Liver (tissue), 9 donors: Measurements from ENCODE around the gene SPATA31D4. TPM values are rescaled to one million over a fixed set of nuclear protein-coding genes. Genes with fewer than 3 reads are reported as not detected.

Source experiments
- DNase-seq: peaks from one replicate; pipeline ENCODE4 v3.0.0-alpha.2; 2017; ENCODE audit warnings: low spot score
- H3K27ac ChIP-seq, 2 donors: one replicate each; pipeline ENCODE4 v1.7.0; 2013; ENCODE audit warnings: inconsistent platforms in 2 of 2, low read length in 2 of 2, control low read depth in 1 of 2, low read depth in 1 of 2, mild to moderate bottlenecking in 1 of 2
- H3K27me3 ChIP-seq, 4 donors: one replicate each; pipeline versions ENCODE4 v1.6.1 to v1.7.0; 2013; ENCODE audit warnings: low read length in 3 of 4, inconsistent platforms in 1 of 4, mild to moderate bottlenecking in 1 of 4, moderate library complexity in 1 of 4; ENCODE audit not compliant: control insufficient read depth in 4 of 4, insufficient read depth in 4 of 4
- H3K36me3 ChIP-seq, 4 donors: one replicate each; pipeline versions ENCODE4 v1.6.1 to v1.7.0; 2013; ENCODE audit warnings: low read length in 3 of 4, mild to moderate bottlenecking in 3 of 4, low read depth in 1 of 4, moderate library complexity in 1 of 4; ENCODE audit not compliant: control insufficient read depth in 4 of 4, insufficient read depth in 3 of 4
- H3K4me1 ChIP-seq, 4 donors: one replicate each; pipeline versions ENCODE4 v1.6.1 to v1.7.0; 2013; ENCODE audit warnings: low read length in 3 of 4, mild to moderate bottlenecking in 3 of 4, moderate library complexity in 1 of 4; ENCODE audit not compliant: control insufficient read depth in 4 of 4, insufficient read depth in 4 of 4
- H3K4me3 ChIP-seq, 3 donors: one replicate each; pipeline versions ENCODE4 v1.6.1 to v1.7.0; 2013; ENCODE audit warnings: low read length in 3 of 3, control low read depth in 1 of 3, low read depth in 1 of 3, mild to moderate bottlenecking in 1 of 3
- H3K9ac ChIP-seq, 2 donors: one replicate each; pipeline ENCODE4 v1.7.0; 2013; ENCODE audit warnings: low read length in 2 of 2, mild to moderate bottlenecking in 2 of 2, moderate library complexity in 2 of 2, control low read depth in 1 of 2, low read depth in 1 of 2
- H3K9me3 ChIP-seq, 4 donors: one replicate each; pipeline versions ENCODE4 v1.6.1 to v1.7.0; 2013; ENCODE audit warnings: low read length in 3 of 4; ENCODE audit not compliant: control insufficient read depth in 4 of 4
- EGR1 ChIP-seq, 2 donors: IDR thresholded peaks; 2 replicates each; pipeline ENCODE4 v1.6.1; 2016 to 2018; ENCODE audit warnings: antibody characterized with exemption in 2 of 2, low read depth in 2 of 2
- FOXA1 ChIP-seq: IDR thresholded peaks from 2 replicates; pipeline ENCODE4 v1.6.1; 2016; ENCODE audit warnings: antibody characterized with exemption
- GABPA ChIP-seq, 2 donors: IDR thresholded peaks in 1 of 2; conservative IDR thresholded peaks in 1 of 2; 2 replicates each; pipeline ENCODE4 v1.6.1; 2016; ENCODE audit warnings: antibody characterized with exemption in 2 of 2, mild to moderate bottlenecking in 1 of 2, moderate library complexity in 1 of 2
- HNF4G ChIP-seq: IDR thresholded peaks from 2 replicates; pipeline ENCODE4 v1.6.1; 2016; ENCODE audit warnings: antibody characterized with exemption
- JUND ChIP-seq, 2 donors: IDR thresholded peaks; 2 replicates each; pipeline ENCODE4 v1.6.1; 2016; ENCODE audit warnings: antibody characterized with exemption in 2 of 2
- RAD21 ChIP-seq, 2 donors: IDR thresholded peaks; 2 replicates each; pipeline ENCODE4 v1.6.1; 2016; ENCODE audit warnings: antibody characterized with exemption in 2 of 2, mild to moderate bottlenecking in 2 of 2
- RXRA ChIP-seq, 2 donors: IDR thresholded peaks; 2 replicates each; pipeline ENCODE4 v1.6.1; 2017 to 2018; ENCODE audit warnings: antibody characterized with exemption in 2 of 2, mild to moderate bottlenecking in 1 of 2
- SP1 ChIP-seq: IDR thresholded peaks from 2 replicates; pipeline ENCODE4 v1.6.1; 2018; ENCODE audit warnings: antibody characterized with exemption, mild to moderate bottlenecking
- TAF1 ChIP-seq: conservative IDR thresholded peaks from 2 replicates; pipeline ENCODE4 v1.6.1; 2016; ENCODE audit warnings: antibody characterized with exemption, mild to moderate bottlenecking
- YY1 ChIP-seq: IDR thresholded peaks from 2 replicates; pipeline ENCODE4 v1.6.1; 2016; ENCODE audit warnings: antibody characterized with exemption, mild to moderate bottlenecking
- WGBS: extraction: QIAGEN DNeasy Blood & Tissue Kit; methylation state at CpG from one replicate; pipeline ENCODE4 v1.1.7; 2013; 5-methylcytosine and 5-hydroxymethylcytosine counted together
- polyA plus RNA-seq, 2 donors: library from polyadenylated mRNA; stranded (reverse) in 1 of 2; unstranded in 1 of 2; fragments of 200-250 nt in 1 of 2; fragments of >200 nt in 1 of 2; fragmentation: Nextera tagmentation in 1 of 2; extraction: Ambion mirVana in 1 of 2; gene quantifications; one replicate each; pipeline versions ENCODE4 v1.2.1 to v1.2.3, GENCODE V29; 2013 to 2015
- total RNA-seq, 2 donors: library from RNA; depleted of rRNA; stranded (reverse); fragments of >200 nt; gene quantifications; one replicate each; pipeline ENCODE4 v1.2.3, GENCODE V29; 2014
- TF ChIP-seq, protein P1 (sequence below): IDR thresholded peaks from 2 replicates; pipeline ENCODE4 v1.6.1; 2016; ENCODE audit warnings: antibody characterized with exemption
- TF ChIP-seq, protein P2 (sequence below): fragments of 150-350 bp; IDR thresholded peaks from 2 replicates; pipeline ENCODE4 v1.5.1; 2017; ENCODE audit warnings: improper control_type of control experiment, low read depth, low read length; ENCODE audit not compliant: missing input control
- TF ChIP-seq, protein P3 (sequence below): IDR thresholded peaks from 2 replicates; pipeline ENCODE4 v1.6.1; 2016; ENCODE audit warnings: antibody characterized with exemption
- donor health status: healthy.
- donor health status: healthy.
- donor health status: healthy.
- donor health status: healthy.
- donor health status: healthy.

SPATA31D4 gene
- total and polyA plus RNA-seq, 4 donors = not detected

DNA sequence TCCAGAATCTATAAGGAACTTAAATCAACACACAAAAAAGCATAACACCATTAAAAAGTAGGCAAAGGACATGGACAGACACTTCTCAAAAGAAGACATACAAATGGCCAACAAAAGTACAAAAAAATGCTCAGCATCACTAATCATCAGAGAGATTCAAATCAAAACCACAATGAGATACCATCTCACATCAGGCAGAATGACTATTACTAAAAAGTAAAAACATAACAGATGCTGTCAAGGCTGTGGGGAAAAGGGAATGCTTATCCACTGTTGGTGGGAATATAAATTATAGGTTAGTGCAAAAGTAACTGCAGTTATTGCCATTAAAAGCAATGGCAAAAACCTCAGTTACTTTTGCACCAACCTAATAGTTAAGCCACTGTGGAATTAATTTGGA, 32.2 kb upstream of the SPATA31D4 start (continued):
- TF ChIP-seq, protein P1, sequence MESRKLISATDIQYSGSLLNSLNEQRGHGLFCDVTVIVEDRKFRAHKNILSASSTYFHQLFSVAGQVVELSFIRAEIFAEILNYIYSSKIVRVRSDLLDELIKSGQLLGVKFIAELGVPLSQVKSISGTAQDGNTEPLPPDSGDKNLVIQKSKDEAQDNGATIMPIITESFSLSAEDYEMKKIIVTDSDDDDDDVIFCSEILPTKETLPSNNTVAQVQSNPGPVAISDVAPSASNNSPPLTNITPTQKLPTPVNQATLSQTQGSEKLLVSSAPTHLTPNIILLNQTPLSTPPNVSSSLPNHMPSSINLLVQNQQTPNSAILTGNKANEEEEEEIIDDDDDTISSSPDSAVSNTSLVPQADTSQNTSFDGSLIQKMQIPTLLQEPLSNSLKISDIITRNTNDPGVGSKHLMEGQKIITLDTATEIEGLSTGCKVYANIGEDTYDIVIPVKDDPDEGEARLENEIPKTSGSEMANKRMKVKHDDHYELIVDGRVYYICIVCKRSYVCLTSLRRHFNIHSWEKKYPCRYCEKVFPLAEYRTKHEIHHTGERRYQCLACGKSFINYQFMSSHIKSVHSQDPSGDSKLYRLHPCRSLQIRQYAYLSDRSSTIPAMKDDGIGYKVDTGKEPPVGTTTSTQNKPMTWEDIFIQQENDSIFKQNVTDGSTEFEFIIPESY = no peak
- TF ChIP-seq TAF1 = no peak
- no peak for TF ChIP-seq HNF4G
- TF ChIP-seq, protein P2, sequence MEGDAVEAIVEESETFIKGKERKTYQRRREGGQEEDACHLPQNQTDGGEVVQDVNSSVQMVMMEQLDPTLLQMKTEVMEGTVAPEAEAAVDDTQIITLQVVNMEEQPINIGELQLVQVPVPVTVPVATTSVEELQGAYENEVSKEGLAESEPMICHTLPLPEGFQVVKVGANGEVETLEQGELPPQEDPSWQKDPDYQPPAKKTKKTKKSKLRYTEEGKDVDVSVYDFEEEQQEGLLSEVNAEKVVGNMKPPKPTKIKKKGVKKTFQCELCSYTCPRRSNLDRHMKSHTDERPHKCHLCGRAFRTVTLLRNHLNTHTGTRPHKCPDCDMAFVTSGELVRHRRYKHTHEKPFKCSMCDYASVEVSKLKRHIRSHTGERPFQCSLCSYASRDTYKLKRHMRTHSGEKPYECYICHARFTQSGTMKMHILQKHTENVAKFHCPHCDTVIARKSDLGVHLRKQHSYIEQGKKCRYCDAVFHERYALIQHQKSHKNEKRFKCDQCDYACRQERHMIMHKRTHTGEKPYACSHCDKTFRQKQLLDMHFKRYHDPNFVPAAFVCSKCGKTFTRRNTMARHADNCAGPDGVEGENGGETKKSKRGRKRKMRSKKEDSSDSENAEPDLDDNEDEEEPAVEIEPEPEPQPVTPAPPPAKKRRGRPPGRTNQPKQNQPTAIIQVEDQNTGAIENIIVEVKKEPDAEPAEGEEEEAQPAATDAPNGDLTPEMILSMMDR = no peak

DNA sequence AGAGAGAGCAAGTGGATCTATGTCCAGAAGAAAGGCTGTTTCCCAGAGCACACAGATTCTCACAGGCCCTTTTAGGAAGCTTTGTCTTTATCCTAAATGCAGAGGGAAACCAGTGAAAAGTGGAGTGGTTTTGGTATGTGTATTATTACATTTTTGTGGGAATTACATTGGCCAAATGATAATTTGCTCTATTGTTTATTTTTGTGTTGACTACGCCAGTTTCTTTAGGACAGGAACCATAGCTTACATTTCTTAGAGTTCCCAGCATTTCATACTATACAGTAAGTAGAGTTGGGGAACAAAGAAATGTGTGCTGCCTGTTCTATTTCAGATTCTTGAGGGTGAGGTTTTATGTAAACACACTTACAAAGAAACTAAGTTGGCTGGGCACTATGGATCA, 29.4 kb upstream of the SPATA31D4 start:
- Histone ChIP-seq H3K27ac (no peak overlapping the region), H3K4me3 (no peak overlapping the region)

DNA sequence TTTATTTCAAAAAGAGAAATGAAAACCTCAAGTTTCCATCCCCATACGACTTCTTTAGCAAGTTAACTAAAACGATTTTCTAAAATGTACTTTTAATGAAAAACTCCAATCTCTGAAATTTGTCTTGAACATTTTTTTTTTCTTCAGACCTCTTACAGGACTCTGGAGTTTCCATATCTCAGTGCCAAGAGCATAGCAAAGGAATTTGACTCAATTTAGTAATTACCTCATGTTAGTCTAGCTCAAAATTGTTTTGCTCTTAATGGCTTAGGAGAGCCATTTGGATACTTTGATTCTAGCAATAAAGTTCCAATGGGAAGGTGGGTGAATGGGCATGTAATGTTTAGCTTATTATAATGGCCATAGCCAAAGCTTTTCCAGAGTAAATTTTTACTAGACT, 26.0 kb upstream of the SPATA31D4 start:
- TF ChIP-seq JUND (IDR thresholded peaks at IDR 0.05) = no peak
- TF ChIP-seq EGR1 (IDR thresholded peaks at IDR 0.05; ENCODE audit: low read depth in 2 of 2) = no peak
- TF ChIP-seq YY1 = no peak
- TF ChIP-seq, protein P2 = no peak
- TF ChIP-seq HNF4G = no peak
- TF ChIP-seq RAD21 (IDR thresholded peaks at IDR 0.05) = no peak
- no peak for TF ChIP-seq FOXA1
- TF ChIP-seq, protein P3, sequence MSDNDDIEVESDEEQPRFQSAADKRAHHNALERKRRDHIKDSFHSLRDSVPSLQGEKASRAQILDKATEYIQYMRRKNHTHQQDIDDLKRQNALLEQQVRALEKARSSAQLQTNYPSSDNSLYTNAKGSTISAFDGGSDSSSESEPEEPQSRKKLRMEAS = no peak
- TF ChIP-seq SP1 = no peak
- TF ChIP-seq TAF1 = no peak
- no peak for TF ChIP-seq GABPA (IDR thresholded peaks at IDR 0.05 in 1 of 2, conservative IDR thresholded peaks at IDR 0.05 in 1 of 2)
- H3K27me3 ChIP-seq = no peaks in the 10 kb centered on the region
- no peaks in the 10 kb centered on the region for H3K36me3 ChIP-seq
- H3K9me3 ChIP-seq = no peaks in the 10 kb centered on the region
- no peaks in the 10 kb centered on the region for H3K4me1 ChIP-seq
- no peak overlapping the region for H3K27ac ChIP-seq
- H3K9ac ChIP-seq = no peak overlapping the region
- H3K4me3 ChIP-seq = no peak overlapping the region
- 88% methylated on average over 2 of the region's 2 CpGs for whole genome bisulfite sequencing
- no peak for DNase-seq

More for the DNA sequence above, 29.4 kb upstream of the SPATA31D4 start:
- Histone ChIP-seq H3K27me3 (no peaks in the 10 kb centered on the region), H3K9ac (no peak overlapping the region), H3K36me3 (no peaks in the 10 kb centered on the region), H3K4me1 (no peaks in the 10 kb centered on the region), H3K9me3 (no peaks in the 10 kb centered on the region)
- no peak for TF ChIP-seq RXRA (IDR thresholded peaks at IDR 0.05)
- 95% methylated on average over 1 of the region's 1 CpG for WGBS
- no peak for DNase-seq
